ENCODE measurements around the gene PRKCB.

GRCh38 chr16:24046442-24046841 is 210.7 kb downstream of the PRKCB start:
- TF ChIP-seq CTCF (IDR thresholded peaks at IDR 0.05) = no peak
- TF ChIP-seq POLR2A (IDR thresholded peaks at IDR 0.05) = no peak
